ENCODE results near the gene CLIC6. TPM values are rescaled to one million over a fixed set of nuclear protein-coding genes. Genes with fewer than 3 reads are reported as not detected.

CLIC6 gene
- total RNA-seq, 4 donors from 2014 or later: 3.9 to 23.9 (median 8.0) TPM

DNA sequence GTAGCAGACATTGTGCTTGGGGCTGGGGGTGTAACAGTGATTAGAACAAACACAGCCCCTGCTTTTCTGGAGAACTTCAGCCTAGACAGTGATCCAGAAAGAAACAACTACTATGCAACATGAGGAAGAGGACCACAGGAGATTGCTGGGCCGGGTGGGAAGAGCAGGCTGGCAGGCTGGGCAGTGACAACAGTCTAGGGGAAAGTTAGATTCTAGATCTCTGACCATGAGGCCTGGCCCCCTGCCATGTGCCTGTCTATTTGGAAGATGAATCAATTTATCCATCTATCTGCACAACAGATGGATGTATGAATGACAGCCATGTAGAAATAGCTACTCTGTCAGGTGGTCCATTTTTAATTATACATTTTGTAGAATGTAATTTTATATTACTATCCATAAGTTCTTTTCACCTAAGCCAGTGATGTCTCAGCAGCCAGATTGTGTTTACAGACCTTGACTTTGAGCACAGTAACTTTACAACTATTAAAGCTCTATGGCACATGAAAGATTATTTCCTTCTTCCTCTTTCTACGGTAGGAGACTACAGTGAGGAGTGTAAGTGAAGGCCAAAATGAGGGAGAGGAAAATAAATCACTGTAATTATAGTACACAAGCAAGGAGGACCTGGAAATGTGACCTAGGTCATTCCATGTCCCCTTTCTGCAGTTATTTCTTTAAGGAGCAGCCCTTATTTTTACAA lies 15.5 kb downstream of the CLIC6 start:
- H3K9me3 ChIP-seq: no peaks in the 10 kb centered on the region
- no peaks in the 10 kb centered on the region for H3K27me3 ChIP-seq
- H3K4me1 ChIP-seq: no peaks in the 10 kb centered on the region
- TF ChIP-seq, protein P1, sequence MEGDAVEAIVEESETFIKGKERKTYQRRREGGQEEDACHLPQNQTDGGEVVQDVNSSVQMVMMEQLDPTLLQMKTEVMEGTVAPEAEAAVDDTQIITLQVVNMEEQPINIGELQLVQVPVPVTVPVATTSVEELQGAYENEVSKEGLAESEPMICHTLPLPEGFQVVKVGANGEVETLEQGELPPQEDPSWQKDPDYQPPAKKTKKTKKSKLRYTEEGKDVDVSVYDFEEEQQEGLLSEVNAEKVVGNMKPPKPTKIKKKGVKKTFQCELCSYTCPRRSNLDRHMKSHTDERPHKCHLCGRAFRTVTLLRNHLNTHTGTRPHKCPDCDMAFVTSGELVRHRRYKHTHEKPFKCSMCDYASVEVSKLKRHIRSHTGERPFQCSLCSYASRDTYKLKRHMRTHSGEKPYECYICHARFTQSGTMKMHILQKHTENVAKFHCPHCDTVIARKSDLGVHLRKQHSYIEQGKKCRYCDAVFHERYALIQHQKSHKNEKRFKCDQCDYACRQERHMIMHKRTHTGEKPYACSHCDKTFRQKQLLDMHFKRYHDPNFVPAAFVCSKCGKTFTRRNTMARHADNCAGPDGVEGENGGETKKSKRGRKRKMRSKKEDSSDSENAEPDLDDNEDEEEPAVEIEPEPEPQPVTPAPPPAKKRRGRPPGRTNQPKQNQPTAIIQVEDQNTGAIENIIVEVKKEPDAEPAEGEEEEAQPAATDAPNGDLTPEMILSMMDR (IDR thresholded peaks at IDR 0.05): no peak
- no peak for TF ChIP-seq POLR2A (IDR thresholded peaks at IDR 0.05)
- intact Hi-C loops (cut with DNase I): no loop called here
- DNase-seq: no peak
- no peak overlapping the region for H3K4me3 ChIP-seq (replicated peaks in 1 of 3)
- H3K36me3 ChIP-seq: no peaks in the 10 kb centered on the region
- H3K27ac ChIP-seq: no peak overlapping the region
- WGBS, 2 donors: 71 to 75% methylated on average over 2 of the region's 2 CpGs

DNA sequence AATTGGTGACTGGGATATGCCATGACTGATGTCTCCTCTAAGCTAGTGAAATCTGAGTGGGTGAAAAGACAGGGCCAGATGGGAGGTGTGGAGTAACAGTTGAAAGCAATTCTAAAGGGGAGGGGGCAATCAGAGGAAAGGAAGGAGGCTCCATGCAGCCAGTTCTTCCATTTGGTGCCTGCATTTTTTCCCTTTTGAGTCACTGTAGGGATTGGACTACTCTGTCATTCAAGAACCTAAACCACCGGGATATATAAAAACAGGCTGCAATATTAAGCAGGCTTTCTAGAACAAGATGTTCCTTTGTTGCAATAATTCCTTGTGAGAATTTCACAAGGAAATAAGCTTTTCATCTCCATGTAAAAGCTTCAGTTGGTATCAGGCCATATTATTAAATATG lies 18.3 kb downstream of the CLIC6 start:
- TF ChIP-seq POLR2A (IDR thresholded peaks at IDR 0.05): no peak
- TF ChIP-seq, protein P1 (IDR thresholded peaks at IDR 0.05): no peak
- Histone ChIP-seq H3K27ac (no peak overlapping the region), H3K4me3 (replicated peaks in 1 of 3) (no peak overlapping the region), H3K27me3 (no peaks in the 10 kb centered on the region), H3K36me3 (no peaks in the 10 kb centered on the region), H3K4me1 (peaks cover 0 to 4% of the 10 kb centered on the region in 2 donors), H3K9me3 (no peaks in the 10 kb centered on the region)
- WGBS, 2 donors: 0% methylated on average over 1 of the region's 1 CpG
- intact Hi-C loops (cut with DNase I): no loop called here
- no peak for DNase-seq

DNA sequence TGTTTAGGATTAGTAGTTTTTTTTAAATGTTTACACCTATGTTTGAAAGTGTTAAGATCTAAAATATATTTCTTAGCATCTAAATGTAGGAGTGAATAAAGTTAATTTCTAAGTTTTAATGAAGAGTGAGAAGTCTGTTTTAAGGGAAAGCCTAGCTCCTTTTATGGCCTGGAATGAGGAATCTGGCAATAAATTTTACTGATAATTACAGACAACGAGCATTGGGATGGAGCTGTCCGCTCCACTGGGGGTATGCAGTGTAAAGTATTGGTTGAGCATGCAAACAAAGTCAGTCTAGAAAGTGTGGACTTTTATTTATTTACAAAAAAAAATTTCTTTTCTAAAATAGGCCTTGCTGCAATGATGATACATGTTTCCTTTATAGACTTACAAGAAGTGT lies 19.0 kb downstream of the CLIC6 start:
- Histone ChIP-seq H3K27me3 (no peaks in the 10 kb centered on the region), H3K9me3 (no peaks in the 10 kb centered on the region), H3K27ac (no peak overlapping the region), H3K4me3 (replicated peaks in 1 of 3) (no peak overlapping the region), H3K4me1 (peaks cover 0 to 7% of the 10 kb centered on the region in 2 donors), H3K36me3 (no peaks in the 10 kb centered on the region)
- WGBS, 2 donors: 77 to 82% methylated on average over 2 of the region's 2 CpGs
- intact Hi-C loops (cut with DNase I): no loop called here
- TF ChIP-seq POLR2A (IDR thresholded peaks at IDR 0.05): no peak
- TF ChIP-seq, protein P1 (IDR thresholded peaks at IDR 0.05): no peak
- DNase-seq: no peak

DNA sequence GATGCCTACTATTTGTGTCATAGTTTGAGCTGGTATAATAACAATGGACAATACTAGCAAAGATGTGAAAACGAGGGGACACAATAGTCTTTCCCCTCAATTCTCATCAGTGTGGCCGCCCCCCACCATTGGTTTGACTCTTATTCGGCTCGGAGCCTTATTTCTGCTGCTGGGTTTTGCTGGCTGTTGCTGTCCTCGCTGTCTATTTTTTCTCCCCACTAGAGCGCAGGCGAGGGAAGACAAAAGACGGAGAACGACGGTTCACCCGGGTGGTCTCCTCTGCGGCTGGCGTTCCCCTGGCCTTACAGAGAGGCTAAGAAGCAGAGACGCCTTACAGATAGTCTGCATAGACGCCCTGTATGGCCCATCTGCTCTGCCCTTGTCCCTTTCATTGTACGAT lies 19.4 kb downstream of the CLIC6 start:
- H3K9me3 ChIP-seq: no peaks in the 10 kb centered on the region
- intact Hi-C loops (cut with DNase I): no loop called here
- H3K27me3 ChIP-seq: no peaks in the 10 kb centered on the region
- no peak overlapping the region for H3K4me3 ChIP-seq (replicated peaks in 1 of 3)
- H3K27ac ChIP-seq: no peak overlapping the region
- peaks cover 0 to 11% of the 10 kb centered on the region in 2 donors for H3K4me1 ChIP-seq
- no peak for TF ChIP-seq POLR2A (IDR thresholded peaks at IDR 0.05)
- TF ChIP-seq, protein P1 (IDR thresholded peaks at IDR 0.05): no peak
- 89 to 97% methylated on average over 16 of the region's 16 CpGs for WGBS, 2 donors
- no peaks in the 10 kb centered on the region for H3K36me3 ChIP-seq
- no peak for DNase-seq

DNA sequence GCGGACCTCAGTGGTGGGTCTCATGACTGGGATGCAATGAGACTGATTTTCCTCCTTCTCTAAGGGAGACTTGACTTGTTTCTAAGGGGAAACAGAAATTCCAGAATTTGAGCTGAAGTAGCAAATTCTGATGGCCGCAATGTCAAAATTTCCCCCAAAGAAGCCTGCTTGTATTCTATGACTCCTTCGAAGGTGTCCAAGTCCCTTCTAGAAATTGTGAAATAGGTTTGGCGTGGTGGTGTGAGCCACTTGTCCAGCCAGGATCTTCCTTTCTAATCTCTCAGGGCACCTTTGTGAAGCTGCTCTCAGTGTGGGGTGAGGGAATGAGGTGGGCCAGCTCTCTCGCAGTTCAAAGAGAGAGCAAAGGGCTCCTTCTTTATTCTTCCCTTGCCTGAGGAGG lies 19.9 kb downstream of the CLIC6 start:
- Histone ChIP-seq H3K27me3 (no peaks in the 10 kb centered on the region), H3K27ac (no peak overlapping the region), H3K4me1 (peaks cover 0 to 14% of the 10 kb centered on the region in 2 donors), H3K36me3 (no peaks in the 10 kb centered on the region), H3K4me3 (replicated peaks in 1 of 3) (no peak overlapping the region), H3K9me3 (no peaks in the 10 kb centered on the region)
- TF ChIP-seq, protein P1 (IDR thresholded peaks at IDR 0.05): no peak
- TF ChIP-seq POLR2A (IDR thresholded peaks at IDR 0.05): no peak
- no peak for DNase-seq
- intact Hi-C loops (cut with DNase I): no loop called here
- 89 to 99% methylated on average over 5 of the region's 5 CpGs for whole genome bisulfite sequencing, 2 donors
